C1 segment of cervical spinal cord (tissue), 14 donors: ENCODE measurements around the gene KCNQ1OT1.
A peak's percentile ranks its signal among the peaks of the same experiment; 100 is the strongest.

Experiments used
- DNase-seq, 14 donors: peaks; one replicate each; lab custom pipeline; 2025; lab: John Stamatoyannopoulos, UW

KCNQ1OT1 gene

DNA sequence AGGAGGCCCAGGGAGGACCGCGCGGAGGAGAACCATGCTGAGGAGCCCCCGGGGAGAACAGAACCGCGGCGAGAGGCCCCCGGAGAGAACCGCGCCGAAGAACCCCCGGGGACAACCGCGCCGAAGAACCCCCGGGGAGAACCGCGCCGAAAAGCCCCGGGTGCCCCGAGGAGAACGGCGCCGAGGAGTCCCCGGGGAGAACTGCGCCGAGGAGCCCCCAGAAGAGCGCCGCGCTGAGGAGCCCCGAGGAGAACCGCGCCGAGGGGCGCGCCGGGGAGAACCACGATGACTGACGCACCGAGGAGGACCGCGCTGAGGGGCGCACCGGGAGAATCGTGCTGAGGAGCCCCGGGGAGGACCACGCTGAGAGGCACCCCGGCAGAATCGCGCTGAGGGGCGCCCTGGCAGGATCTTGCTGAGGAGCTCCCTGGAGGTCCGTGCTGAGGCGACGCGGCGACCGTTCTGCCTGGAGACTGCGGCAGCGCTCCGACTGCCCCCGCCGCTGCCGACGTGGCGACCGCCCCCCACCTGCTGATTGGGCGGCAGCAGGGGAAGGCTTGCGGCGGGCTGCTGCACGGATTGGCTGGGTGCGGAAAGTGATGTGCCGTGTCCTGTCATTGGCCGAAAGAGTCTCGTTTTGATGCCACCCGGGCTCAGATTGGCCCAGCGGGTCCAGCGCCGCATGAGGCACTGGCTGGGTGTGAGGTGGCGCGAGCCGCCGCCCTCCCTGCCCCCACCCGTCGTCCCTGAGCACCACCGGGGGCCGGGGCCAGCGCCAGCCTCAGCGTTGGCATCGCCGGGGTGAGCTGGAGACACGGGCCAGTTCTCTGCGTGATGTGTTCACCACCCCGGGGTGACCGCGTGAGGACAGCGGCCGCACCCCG lies at the start of gene KCNQ1OT1:
Gene KCNQ1OT1, minus strand, starts transcription at position 464 of the 884 bp plus-strand sequence.
- peak; percentile 44 to 91 (median 83) for DNase-seq

DNA sequence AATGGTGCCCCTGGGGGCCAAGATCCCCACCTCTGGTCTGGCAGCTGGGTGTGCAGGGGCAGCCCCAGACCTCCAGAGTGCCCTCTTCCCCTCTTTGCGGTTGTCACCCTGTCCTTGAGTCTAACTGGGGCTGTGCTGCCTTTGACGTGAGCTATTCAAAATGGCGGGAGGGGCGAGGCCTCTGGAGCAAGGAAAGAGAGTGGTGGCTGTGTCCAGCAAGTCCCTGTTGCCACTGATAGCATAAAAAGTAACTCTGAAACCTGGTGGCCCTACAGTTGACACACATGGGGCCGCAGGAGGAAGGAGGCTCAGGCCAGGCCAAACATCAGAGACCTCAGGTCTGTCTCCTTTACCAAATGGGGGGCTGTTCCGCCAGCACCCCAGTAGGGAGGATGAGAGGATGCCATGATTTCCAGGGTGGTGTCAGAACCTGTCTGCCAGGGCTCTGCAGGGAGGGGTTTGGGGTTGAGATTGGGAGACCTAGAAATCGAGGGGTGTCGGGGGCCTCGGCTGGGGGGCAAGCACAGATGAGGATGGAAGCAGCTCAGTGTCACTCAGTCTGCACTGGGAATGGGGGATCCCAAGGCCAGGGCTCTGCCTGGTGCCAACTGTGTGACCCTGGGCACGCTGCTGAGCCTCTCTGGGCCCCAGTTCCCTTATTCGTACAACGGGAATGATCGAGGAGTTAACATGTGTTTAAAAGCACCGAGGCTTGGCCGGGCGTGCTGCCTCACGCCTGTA lies 49.2 kb upstream of the KCNQ1OT1 start:
- DNase-seq = no peak

DNA sequence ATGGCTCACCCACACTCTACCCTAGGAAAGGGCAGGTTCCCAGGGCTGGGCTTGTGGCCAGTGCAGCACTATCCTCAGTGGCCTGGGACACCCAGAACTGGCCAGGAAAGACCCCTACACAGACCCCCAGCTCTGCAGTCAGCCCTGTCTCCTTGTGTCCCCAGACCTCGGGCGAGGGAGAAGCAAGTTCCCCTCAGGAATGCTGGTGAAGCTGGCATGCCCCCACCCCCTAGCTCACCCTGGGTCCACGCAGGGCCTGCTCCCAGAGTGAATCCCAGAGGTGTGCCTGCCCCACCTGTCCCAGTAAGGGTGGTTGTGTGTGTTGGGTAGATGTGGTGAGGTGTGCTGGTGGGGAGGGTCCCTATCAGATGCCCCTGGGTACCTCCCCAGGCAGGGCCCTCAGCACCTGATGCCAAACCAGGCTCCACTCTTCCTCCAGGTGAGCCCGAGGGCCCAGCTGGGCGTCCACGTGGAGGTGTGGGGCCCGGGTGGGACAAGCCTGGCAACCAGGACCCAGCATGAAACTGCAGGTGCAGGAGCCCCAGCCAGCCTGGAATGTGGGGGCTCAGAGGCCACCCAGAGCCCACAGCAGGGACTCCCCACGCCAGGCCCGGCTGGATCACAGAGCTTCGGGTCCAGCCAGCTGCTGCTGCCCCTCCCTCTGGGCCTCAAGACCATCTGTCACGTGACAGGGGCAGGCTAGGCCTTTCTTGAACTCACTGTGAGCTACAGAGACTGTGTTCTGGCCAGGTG lies 48.4 kb upstream of the KCNQ1OT1 start:
- DNase-seq = no peak

DNA sequence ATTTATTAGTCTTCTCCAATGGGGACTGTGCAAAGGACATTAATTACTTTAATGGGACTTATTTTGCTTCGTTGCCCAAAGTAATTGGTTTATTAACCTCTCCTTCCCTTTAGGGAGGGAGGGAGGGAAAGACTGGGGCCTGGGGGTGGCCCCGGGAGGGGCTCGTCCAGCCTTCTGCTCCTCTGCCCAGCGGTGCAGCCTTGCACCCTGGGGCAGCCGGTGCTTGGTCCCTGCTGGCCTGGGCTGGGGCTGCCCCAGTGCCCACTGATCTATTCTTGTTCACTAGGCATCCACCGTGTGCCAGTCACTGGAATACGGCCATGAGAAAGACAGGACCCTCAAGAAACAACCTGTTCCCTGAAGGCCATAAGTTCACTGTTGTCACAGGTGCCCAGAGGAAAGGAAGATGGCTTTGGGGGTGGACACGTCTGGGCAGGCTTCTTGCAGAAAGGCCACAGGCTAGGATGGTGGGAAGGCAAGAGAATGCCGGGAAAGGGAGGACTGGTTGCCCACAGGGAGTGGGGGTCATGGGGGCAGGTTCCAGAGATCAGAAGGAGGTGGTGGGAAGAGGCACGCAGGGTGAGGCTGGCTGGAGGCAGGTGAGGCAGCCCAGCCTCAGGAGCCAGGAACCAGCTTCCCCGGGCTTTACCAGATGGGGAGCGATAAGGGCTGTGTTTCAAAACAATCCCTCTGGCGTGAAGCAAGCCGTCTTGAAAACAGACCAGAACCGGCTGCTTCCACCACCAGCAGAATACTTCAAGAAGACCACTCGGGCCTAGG lies 47.6 kb upstream of the KCNQ1OT1 start:
- no peak for DNase-seq

DNA sequence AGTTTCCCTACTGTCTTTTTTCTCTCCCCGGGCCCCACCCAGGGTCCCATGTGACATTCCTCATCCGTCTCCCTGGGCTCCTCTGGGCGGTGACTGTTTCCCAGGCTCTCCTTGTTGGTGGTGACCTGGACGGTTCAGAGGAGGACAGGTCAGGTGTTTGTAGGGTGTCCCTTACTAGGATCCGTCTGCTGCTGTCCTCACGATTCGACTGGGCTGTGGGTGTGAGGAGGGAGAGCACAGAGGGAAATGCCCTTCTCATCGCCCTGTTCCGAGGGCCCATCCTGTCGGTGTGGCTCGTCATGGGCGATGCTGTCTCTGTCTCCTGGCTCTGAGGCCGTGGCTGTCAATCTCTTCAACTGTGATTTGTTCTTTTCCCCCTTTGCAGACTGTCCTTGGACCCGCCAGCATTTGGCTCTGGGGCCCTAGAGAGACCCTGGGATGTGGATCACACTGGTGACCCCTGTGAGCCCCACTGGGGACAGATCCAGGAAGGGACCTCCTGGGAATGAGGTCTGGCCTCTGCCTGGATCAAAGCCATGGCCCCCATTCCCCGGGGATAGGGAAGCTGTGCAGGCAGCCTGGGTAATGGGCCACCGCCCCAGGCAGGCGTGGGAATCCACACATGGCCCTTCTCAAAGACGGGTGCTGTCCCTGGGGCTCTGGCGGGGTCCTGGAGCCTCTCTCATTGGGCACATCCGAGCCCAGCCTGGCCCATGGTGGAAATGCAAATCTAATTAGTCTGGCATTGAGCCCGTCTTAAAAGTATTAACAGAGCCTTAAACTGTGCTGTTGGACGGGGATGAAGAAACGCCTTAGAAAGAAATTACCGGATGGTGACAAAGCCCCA lies 46.8 kb upstream of the KCNQ1OT1 start:
- DNase-seq = no peak

DNA sequence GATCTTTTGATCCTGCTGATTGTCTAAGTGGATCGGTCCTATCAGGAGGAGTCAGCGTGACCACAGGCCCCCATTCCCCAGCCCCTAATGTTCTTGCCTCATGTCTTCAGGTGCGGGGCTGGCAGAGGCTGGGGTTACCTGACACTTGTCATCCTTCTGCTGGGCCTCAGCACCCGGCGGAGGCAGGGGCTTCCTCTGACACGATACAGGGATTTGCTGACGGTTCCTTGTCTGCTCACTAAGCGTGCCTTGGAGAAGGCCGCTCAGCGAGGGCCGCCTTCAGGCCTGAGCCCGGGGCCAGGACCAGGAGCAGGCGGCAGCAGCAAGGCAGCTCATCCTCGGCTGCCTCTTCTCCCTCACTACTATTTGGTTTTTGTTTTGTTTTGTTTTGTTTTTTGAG lies 45.7 kb upstream of the KCNQ1OT1 start:
- no peak for DNase-seq

DNA sequence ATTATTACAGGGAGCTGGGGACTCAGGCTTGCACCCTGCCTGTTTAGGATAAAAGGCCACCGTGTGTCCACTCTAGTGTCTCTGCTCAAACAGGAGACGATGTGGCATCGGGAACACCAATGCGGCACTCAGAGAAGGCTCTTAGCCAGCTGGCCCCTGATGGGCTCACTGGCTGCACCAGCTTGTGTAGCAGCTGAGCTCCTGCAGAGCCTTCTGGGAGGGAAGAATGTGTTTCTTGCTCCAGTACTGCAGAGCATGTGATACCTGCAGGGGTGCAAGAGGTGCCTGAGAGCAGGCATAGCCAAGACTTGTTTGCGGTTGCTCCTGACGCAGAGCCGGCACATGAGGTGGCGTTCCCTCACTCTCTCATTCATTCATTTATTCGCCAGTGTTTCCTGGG lies 44.4 kb upstream of the KCNQ1OT1 start:
- DNase-seq = peak in 1 of 14 donors; percentile 79

DNA sequence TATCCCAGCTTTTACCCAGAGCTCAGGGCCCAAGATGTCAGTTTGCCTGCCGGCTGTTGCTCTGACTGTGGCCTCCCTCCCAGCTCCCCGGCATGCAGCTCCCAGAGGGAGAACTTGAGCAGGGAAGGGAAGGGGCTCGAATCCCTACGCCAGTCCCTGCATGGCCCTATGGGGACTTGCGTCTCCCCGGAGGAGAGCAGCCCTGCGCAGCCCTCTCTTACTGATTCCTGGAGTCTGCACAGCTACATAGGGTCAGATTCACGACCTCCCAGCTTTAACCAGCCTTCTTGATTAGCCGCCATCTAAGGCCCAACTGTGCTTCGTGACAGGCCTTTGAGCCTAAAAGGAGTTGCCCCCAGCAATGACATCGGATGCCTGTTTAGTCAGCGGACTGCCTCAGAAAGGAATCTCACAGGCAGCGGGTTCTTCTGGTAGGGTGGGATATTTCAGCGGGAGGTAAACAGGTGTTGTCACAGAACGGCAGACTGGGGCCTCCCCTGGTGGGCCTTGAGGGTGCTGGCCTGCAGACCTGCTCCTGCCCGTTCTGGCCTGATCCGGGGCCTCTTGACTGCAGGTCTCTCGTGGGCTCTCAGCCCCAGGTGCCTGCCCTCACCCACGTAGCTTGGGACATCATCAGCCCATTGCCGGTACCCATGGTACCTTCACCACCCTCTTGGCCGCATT lies 43.8 kb upstream of the KCNQ1OT1 start:
- DNase-seq = no peak

DNA sequence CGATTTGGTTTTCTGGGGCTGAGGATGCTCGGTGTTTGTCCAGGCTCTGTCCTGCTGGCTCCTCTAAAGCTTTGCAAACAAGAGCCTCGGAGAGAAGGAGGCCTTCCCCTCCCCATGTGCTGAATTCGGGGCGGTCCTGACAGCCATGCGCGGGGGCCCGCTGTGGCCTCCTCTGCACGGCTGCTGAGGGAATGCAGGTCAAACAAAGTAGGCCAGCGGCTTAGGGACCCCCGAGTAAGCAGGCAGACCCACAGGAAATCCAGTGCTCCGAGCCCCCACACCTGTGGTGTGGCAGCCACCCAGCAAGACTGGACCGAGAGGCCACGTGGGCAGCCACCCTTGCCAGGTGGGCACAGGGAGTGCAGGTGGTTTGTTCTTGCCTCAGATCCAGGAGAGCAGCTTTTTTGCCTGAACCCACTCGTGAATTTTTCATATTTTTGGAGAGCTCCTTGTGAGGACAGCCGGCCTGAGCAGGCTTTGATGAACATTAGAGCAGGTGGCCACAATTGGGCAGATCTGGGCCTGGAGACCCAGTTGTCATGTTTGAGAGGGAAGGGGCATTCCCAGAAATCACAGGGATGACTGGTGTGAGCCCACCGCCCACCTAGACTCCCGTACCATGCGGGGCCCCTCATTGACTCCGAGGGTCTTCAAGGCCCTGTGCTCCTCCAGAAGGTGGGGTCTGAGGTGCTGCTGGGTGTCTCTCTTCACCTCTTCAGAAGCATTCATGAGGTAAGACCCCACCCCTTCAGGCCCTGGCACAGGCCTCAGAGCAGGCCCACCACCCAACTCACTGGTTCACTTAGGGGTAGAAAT lies 43.0 kb upstream of the KCNQ1OT1 start:
- DNase-seq = no peak

DNA sequence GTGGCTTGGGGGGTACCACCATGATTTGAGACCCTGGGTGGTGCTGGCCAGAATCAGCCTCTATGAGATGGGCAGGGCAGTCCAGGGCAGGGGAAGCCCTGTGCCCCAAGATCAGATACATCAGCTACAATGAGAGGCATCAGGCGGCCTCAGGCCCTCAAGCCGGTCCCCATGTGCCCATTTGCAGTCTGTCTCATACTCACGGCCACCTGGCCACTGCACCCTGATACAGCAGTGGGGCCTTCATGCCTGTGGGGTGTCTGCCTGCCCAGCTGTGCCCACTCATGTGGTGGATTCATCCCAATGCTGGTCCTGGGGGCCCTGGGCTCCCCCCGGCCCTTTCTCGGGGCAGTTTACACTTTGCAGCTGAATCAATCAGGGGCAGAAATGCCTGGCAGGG lies 42.4 kb upstream of the KCNQ1OT1 start:
- no peak for DNase-seq

DNA sequence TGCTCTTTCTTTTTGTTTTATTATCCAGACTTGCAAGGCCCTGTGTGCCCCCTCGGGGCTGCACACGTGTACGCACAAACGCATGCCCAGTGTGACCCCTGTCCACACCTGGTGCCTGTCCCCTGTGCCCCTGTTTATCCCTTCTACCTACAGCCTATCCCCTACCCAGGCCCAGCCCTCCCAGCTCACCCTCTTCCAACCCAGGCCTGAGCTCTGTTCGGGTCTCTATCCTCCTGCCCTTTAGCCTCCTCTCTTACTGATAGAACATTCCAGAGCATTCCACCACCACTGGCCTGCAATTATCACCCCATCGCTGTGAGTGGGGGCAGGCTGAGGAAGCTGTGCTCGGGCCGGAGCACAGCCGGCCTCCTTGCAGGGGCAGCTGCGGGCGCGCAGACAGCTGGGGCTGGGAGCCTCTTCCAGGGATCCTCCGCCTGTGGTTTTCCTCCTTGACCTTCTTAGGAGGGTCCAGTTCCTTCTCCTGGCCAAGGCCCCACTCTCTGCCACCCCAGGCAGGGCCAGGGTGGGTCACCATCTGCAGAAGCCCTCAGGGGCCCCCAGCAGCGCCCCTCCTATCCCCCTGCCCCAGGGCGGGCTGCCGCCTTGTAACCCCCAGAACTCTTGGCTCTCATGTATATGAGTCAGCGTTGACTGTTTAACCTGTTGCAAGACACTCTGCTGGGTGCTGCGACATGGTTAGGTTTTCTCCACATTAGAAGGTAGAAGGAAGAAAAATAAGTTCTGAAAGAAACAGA lies 41.8 kb upstream of the KCNQ1OT1 start:
- DNase-seq = no peak

DNA sequence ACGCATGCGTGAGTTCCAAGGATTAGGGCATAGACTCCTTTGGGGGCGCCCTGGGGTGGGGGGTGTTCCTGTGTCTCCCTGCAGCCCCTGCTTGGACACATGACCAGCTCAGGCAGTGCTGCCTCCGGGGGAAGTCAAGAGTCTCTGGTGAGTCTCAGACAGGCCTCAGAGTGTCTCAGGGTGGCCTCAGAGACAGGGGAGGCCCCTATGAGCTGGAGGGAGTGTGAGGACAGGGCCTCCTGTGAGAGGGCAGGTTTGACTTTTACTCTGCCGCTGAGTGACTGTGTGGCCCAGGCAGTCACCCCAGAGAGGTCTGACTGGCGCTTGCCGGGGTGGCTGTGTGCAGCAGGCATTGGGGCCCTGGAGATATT lies 41.2 kb upstream of the KCNQ1OT1 start:
- DNase-seq = no peak

DNA sequence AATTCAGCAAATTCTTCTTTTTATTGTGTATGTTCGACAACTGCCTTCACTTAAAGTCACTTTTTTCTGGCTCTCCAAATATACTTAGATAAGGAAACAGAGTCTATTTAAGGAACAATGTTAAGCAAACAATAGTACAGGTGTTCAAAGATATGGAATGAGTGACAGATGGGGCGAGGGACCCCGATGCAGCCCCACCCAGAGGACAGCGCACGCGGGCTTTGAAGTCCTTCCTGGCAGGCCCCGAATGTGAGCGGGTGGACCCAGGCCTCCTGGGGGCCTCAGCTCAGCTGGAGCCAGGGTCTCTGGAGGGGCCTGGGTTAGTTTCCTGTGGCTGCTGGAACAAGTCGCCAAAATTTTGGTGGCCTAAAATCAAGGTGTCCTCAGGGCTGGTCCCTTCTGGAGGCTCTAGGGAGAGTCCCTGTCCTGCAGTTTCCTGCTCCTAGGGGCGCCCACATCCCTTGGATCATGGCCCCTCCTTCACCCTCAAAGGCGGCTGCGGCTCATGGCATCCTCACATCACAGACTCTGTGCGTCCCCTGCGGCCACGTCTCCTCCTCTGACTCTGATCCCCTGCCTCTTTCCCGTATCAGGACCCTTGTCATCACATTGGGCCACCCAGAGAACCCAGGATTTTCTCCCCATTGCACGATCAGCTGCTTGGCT lies 40.6 kb upstream of the KCNQ1OT1 start:
- DNase-seq = no peak

DNA sequence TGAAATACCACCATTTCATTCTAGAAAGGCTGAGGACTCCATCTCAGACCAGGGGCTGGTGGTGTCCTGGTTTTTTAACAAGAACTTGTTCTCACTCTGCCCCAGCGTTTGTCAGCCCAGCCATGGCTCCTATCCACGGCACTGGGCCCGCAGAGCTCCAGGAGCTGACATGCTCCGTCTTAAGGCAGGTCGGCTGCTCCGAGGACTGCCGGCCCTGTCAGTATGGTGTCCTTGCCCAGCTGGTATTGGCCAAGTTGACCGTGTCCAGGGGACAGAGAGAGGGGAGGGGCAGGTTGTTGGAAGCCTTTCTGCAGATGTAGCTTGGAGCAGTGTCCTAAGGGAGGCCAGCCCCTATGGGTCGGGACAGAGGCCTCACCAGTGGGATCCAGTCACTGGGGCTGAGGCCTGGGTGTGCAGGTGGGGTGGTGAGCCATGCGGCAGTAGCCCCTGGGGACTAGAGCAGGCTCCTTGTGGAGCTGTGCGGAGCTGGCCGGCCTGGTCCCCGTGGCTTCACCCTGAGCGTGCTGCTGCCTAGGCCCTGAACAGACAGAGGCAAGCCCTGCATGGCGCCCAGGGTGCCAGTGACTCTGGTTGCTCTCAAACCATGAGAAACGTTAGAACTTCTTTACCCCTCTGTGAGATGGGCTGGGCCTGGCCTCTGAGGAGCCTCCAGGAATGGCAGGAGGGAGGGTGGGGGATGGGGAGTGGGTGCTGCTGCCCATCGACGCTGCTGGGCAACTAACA lies 39.9 kb upstream of the KCNQ1OT1 start:
- no peak for DNase-seq

DNA sequence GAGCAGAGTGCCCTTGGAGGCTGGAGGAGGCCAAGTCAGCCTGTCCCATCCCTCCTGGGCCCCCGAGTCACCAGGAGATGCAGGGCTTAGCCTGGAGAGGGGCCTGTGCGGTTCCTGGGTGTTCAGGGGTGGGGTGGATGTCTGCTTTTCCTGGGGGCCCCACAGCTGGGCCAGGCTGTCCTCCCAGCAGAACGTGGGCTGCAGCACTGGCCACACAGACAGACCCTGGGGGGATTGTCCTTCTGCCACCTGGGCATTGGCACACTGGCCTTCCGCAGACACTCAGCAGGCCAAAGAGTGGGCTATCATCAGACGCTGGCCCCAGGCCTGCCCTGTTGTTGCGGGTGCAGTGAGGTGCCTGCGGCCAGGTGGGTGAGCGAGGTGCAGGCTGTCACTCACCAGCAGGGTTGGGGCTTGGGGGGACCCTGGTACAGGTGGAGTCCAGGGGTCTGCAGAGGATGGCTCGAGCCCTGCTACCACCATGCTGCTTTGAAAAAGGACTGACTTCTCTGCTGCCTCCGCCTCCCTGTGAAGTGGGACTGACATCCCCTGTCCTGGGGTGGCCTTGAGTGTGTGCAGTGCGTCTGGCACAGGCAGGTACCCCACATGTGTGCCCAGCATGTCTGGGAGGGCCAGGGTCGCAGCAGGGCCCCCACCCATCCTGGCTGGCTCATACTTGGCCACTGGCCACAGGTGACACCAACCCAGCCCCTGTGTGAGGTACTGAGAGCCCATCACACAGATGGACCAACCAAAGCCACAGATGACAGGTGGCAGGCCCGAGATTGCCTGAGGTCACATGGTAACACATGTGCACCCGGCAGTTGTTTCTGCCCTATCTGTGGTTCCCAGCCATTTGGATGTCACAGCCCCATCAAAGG lies 39.0 kb upstream of the KCNQ1OT1 start:
- DNase-seq = no peak

DNA sequence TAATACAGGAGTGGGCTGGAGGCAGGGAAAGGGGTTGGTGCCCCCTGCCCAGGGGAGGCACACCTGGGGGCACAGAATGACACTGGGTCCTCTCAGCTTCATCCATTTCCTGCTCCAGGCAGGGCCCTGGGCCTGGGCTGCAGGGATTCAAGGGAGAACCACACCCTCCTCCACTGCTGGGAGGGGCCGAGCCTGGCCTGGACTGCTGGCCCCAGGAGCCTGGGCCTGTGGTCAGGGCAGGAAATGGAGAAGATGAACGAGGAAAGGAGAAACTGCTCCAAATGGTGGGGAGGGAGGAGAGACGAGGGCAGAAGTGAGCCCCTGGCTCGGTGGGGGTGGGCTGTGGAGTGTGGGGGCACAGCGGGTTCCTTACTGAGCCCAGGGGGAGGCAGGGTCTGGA lies 38.1 kb upstream of the KCNQ1OT1 start:
- DNase-seq = no peak
